ENCODE results near the gene YWHAG. TPM values are rescaled to one million over a fixed set of nuclear protein-coding genes. Genes with fewer than 3 reads are reported as not detected.
"Not testable (repeated sequence)": the region's sequence is repeated elsewhere in the genome, so short reads cannot be mapped to it uniquely, and the experiment has no call there.

The YWHAG gene
- total and polyA plus RNA-seq, 4 donors: 11.6 to 46.7 (median 43.5) TPM

DNA sequence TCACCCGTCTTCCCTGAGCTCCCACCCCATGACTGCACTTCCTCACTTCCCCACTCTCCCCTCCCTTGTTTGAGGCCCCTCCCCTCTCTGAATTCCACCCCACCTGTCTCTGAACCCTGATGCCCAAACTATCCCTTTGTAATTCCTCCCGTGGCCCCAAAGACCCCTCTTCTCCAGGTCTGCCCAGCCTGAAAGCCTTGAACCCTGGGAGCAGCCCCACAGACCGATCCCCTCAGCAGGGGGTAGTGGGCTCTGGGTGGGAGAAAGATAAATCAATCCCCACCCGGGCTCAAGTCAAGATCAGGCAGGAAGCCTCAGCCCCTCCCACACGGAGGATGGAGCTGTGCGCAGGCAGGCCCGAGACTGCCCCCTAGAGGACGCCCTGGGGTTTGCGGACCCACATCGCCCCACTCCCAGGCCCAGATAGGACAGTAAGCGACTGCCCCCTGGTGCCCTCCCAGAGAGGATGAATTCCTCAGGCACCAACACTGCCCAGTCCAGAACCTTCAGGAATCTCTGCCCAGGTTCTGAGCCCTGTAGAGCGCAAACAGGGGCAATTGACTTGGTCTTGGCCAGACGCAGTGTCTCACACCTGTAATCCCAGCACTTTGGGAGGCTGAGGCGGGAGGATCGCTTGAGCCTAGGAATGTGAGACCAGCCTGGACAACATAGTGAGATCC is 44.6 kb downstream of the YWHAG start:
- TF ChIP-seq HNF4A (conservative IDR thresholded peaks at IDR 0.05) (peak; percentile 3 to 37), YY1 (IDR thresholded peaks at IDR 0.05) (peak; percentile 53), TAF1 (conservative IDR thresholded peaks at IDR 0.05) (no peak), RAD21 (IDR thresholded peaks at IDR 0.05) (peak; percentile 100), EGR1 (IDR thresholded peaks at IDR 0.05; ENCODE audit: low read depth in 2 of 2) (no peak), FOXA1 (IDR thresholded peaks at IDR 0.05) (peak; percentile 63), JUND (IDR thresholded peaks at IDR 0.05) (no peak), HNF4G (IDR thresholded peaks at IDR 0.05) (no peak), RXRA (IDR thresholded peaks at IDR 0.05) (peak; percentile 55 to 75), SP1 (IDR thresholded peaks at IDR 0.05) (no peak), GABPA (IDR thresholded peaks at IDR 0.05 in 1 of 2, conservative IDR thresholded peaks at IDR 0.05 in 1 of 2) (no peak), NR2F2 (IDR thresholded peaks at IDR 0.05) (peak; percentile 4)
- TF ChIP-seq, protein P1, sequence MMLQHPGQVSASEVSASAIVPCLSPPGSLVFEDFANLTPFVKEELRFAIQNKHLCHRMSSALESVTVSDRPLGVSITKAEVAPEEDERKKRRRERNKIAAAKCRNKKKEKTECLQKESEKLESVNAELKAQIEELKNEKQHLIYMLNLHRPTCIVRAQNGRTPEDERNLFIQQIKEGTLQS (IDR thresholded peaks at IDR 0.05): no peak
- TF ChIP-seq, protein P2, sequence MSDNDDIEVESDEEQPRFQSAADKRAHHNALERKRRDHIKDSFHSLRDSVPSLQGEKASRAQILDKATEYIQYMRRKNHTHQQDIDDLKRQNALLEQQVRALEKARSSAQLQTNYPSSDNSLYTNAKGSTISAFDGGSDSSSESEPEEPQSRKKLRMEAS (IDR thresholded peaks at IDR 0.05): no peak
- TF ChIP-seq, protein P3, sequence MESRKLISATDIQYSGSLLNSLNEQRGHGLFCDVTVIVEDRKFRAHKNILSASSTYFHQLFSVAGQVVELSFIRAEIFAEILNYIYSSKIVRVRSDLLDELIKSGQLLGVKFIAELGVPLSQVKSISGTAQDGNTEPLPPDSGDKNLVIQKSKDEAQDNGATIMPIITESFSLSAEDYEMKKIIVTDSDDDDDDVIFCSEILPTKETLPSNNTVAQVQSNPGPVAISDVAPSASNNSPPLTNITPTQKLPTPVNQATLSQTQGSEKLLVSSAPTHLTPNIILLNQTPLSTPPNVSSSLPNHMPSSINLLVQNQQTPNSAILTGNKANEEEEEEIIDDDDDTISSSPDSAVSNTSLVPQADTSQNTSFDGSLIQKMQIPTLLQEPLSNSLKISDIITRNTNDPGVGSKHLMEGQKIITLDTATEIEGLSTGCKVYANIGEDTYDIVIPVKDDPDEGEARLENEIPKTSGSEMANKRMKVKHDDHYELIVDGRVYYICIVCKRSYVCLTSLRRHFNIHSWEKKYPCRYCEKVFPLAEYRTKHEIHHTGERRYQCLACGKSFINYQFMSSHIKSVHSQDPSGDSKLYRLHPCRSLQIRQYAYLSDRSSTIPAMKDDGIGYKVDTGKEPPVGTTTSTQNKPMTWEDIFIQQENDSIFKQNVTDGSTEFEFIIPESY (IDR thresholded peaks at IDR 0.05): no peak
- TF ChIP-seq, protein P4, sequence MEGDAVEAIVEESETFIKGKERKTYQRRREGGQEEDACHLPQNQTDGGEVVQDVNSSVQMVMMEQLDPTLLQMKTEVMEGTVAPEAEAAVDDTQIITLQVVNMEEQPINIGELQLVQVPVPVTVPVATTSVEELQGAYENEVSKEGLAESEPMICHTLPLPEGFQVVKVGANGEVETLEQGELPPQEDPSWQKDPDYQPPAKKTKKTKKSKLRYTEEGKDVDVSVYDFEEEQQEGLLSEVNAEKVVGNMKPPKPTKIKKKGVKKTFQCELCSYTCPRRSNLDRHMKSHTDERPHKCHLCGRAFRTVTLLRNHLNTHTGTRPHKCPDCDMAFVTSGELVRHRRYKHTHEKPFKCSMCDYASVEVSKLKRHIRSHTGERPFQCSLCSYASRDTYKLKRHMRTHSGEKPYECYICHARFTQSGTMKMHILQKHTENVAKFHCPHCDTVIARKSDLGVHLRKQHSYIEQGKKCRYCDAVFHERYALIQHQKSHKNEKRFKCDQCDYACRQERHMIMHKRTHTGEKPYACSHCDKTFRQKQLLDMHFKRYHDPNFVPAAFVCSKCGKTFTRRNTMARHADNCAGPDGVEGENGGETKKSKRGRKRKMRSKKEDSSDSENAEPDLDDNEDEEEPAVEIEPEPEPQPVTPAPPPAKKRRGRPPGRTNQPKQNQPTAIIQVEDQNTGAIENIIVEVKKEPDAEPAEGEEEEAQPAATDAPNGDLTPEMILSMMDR (IDR thresholded peaks at IDR 0.05; ENCODE audit: low read depth, low read length, missing input control): peak; percentile 100
- TF ChIP-seq, protein P5, sequence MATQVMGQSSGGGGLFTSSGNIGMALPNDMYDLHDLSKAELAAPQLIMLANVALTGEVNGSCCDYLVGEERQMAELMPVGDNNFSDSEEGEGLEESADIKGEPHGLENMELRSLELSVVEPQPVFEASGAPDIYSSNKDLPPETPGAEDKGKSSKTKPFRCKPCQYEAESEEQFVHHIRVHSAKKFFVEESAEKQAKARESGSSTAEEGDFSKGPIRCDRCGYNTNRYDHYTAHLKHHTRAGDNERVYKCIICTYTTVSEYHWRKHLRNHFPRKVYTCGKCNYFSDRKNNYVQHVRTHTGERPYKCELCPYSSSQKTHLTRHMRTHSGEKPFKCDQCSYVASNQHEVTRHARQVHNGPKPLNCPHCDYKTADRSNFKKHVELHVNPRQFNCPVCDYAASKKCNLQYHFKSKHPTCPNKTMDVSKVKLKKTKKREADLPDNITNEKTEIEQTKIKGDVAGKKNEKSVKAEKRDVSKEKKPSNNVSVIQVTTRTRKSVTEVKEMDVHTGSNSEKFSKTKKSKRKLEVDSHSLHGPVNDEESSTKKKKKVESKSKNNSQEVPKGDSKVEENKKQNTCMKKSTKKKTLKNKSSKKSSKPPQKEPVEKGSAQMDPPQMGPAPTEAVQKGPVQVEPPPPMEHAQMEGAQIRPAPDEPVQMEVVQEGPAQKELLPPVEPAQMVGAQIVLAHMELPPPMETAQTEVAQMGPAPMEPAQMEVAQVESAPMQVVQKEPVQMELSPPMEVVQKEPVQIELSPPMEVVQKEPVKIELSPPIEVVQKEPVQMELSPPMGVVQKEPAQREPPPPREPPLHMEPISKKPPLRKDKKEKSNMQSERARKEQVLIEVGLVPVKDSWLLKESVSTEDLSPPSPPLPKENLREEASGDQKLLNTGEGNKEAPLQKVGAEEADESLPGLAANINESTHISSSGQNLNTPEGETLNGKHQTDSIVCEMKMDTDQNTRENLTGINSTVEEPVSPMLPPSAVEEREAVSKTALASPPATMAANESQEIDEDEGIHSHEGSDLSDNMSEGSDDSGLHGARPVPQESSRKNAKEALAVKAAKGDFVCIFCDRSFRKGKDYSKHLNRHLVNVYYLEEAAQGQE (IDR thresholded peaks at IDR 0.05): peak; percentile 50
- WGBS: 8% methylated on average over 15 of the region's 15 CpGs
- H3K27me3 ChIP-seq (ENCODE audit: control insufficient read depth in 4 of 4, insufficient read depth in 4 of 4, low read length in 3 of 4): no peaks in the 10 kb centered on the region
- no peak overlapping the region for H3K9ac ChIP-seq (ENCODE audit: low read depth in 1 of 2, low read length in 2 of 2)
- no peak overlapping the region for H3K27ac ChIP-seq (ENCODE audit: low read depth in 1 of 2, low read length in 2 of 2)
- H3K4me1 ChIP-seq (ENCODE audit: control insufficient read depth in 4 of 4, insufficient read depth in 4 of 4, low read length in 3 of 4): peaks cover 2 to 21% (median 16%) of the 10 kb centered on the region in 4 donors
- DNase-seq (ENCODE audit: low spot score): peak; percentile 99
- H3K36me3 ChIP-seq (ENCODE audit: control insufficient read depth in 4 of 4, insufficient read depth in 3 of 4, low read depth in 1 of 4, low read length in 3 of 4): no peaks in the 10 kb centered on the region
- H3K4me3 ChIP-seq (ENCODE audit: low read depth in 1 of 3, low read length in 3 of 3): no peak overlapping the region
- no peaks in the 10 kb centered on the region for H3K9me3 ChIP-seq (ENCODE audit: control insufficient read depth in 4 of 4, low read length in 3 of 4)

DNA sequence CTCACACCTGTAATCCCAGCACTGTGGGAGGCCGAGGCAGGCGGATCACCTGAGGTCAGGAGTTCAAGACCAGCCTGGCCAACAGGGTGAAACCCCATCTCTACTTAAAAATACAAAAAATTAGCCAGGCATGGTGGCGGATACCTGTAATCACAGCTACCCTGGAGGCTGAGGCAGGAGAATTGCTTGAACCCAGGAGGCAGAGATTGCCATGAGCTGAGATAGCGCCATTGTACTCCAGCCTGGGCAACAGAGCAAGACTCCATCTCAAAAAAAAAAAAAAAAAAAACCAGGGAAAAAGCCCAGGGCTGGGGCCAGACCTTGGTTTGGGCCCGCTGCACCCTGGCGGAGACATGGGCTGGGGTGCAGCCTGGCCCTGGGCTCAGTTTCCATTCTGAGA is 47.0 kb downstream of the YWHAG start:
- not testable (repeated sequence) for H3K9ac ChIP-seq (ENCODE audit: low read depth in 1 of 2, low read length in 2 of 2); H3K27ac ChIP-seq (ENCODE audit: low read depth in 1 of 2, low read length in 2 of 2); H3K27me3 ChIP-seq (ENCODE audit: control insufficient read depth in 4 of 4, insufficient read depth in 4 of 4, low read length in 3 of 4); H3K36me3 ChIP-seq (ENCODE audit: control insufficient read depth in 4 of 4, insufficient read depth in 3 of 4, low read depth in 1 of 4, low read length in 3 of 4); DNase-seq (ENCODE audit: low spot score); H3K4me3 ChIP-seq (ENCODE audit: low read depth in 1 of 3, low read length in 3 of 3); H3K9me3 ChIP-seq (ENCODE audit: control insufficient read depth in 4 of 4, low read length in 3 of 4)
- WGBS: 96% methylated on average over 6 of the region's 6 CpGs
- H3K4me1 ChIP-seq (ENCODE audit: control insufficient read depth in 4 of 4, insufficient read depth in 4 of 4, low read length in 3 of 4): peaks cover 2 to 23% (median 10%) of the 10 kb centered on the region in 4 donors
